ENCODE data around the gene SPANXD. TPM values are rescaled to one million over a fixed set of nuclear protein-coding genes. Genes with fewer than 3 reads are reported as not detected.
A peak's percentile ranks its signal among the peaks of the same experiment; 100 is the strongest.
"Not testable (repeated sequence)": the region's sequence is repeated elsewhere in the genome, so short reads cannot be mapped to it uniquely, and the experiment has no call there.

The SPANXD gene, protein sequence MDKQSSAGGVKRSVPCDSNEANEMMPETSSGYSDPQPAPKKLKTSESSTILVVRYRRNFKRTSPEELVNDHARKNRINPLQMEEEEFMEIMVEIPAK
- total RNA-seq (2022) (not detected in 2 replicates), Bru-seq, nascent RNA (not detected), BruChase-seq, experiment 1, labeled RNA remaining after a 6-hour chase (not detected), BruChase-seq, experiment 2, labeled RNA remaining after a 2-hour chase (not detected)
- long read RNA-seq, result 0 reads

DNA sequence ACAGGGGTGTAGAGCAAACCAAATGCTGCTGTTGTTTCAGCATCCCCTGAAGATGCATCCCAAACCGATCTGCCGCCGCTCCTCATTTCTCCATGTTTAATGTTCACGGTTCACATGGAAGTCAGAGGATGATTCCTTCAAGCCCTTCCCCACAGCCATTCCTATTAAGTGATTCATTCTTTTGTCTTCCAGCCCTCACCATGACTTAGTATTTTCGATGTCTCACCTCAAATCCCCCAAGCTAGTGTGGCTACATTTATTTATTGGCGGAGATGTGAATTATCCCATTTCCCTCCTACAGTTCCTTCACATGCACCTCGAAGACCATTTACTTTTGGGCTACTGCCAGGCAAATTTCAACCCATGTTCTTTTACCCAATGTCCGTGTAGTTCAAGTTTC, at the start of gene SPANXD:
TSS of gene SPANXD (minus strand) at position 101 of the 400 bp plus-strand sequence. CDS start 334 bp downstream, outside the sequence.
- H3K27ac Mint-ChIP-seq (ENCODE audit: low read depth, unreplicated experiment); POLR2A ChIA-PET; DNase-seq (ENCODE audit: unreplicated experiment); H3K4me1 Mint-ChIP-seq (ENCODE audit: insufficient read depth, unreplicated experiment); H3K4me3 Mint-ChIP-seq (ENCODE audit: unreplicated experiment); H3K36me3 Mint-ChIP-seq (ENCODE audit: insufficient read depth, unreplicated experiment); H3K9me3 Mint-ChIP-seq (ENCODE audit: unreplicated experiment); BruUV-seq (replicated peaks); H3K27me3 Mint-ChIP-seq (ENCODE audit: insufficient read depth, unreplicated experiment); intact Hi-C loops (cut with micrococcal nuclease); CTCF ChIA-PET: not testable (repeated sequence)

- no peak for DNase-seq (ENCODE audit: unreplicated experiment)
- BruUV-seq (replicated peaks), result no TSS peak
- Mint-ChIP-seq H3K27me3 (ENCODE audit: insufficient read depth, unreplicated experiment) (no peaks in the 10 kb centered on the region), H3K9me3 (ENCODE audit: unreplicated experiment) (no peaks in the 10 kb centered on the region), H3K27ac (ENCODE audit: low read depth, unreplicated experiment) (no peak overlapping the region), H3K36me3 (ENCODE audit: insufficient read depth, unreplicated experiment) (no peaks in the 10 kb centered on the region), H3K4me3 (ENCODE audit: unreplicated experiment) (no peak overlapping the region), H3K4me1 (ENCODE audit: insufficient read depth, unreplicated experiment) (no peaks in the 10 kb centered on the region)
- no peak for TF ChIP-seq CTCF (IDR thresholded peaks at IDR 0.05; ENCODE audit: unreplicated experiment)
- CTCF ChIA-PET, result interaction anchor here (0.7 kb wide), 1 partner anchor 343 kb away, joined by 3 read pairs; no protein-coding TSS in a partner anchor
- POLR2A ChIA-PET, result interaction anchor here (1.1 kb wide), 1 partner anchor 8 kb away, joined by 3 read pairs; no protein-coding TSS in a partner anchor
- intact Hi-C loops (cut with micrococcal nuclease), result no loop called here
These were observed 44.1 kb upstream of the SPANXD start for GRCh38 chrX:141742666-141743065.

DNA sequence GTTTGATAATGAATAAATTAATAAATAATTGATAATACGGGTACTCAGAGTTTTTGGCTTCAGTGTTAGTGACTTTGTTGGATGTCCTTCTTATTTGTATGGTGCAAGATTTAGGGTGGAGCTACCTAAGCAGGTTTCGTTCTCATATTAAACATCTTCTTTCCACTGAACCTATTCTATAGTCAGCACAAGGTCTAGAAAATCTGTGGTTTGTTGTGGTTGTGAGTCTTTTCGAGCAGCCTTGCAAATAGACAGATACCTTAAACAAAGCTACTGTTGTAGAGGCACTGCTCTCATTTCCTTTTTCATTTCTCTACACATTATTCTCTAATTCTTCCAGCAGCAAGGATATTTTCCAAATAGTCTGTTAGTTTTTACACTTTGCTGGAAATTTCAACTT, 38.1 kb upstream of the SPANXD start:
- CTCF ChIA-PET, result interaction anchor here (0.5 kb wide), 1 partner anchor 975 kb away, joined by 3 read pairs; no protein-coding TSS in a partner anchor

GRCh38 chrX:141733371-141733770, 34.8 kb upstream of the SPANXD start:
- Mint-ChIP-seq H3K4me1 (ENCODE audit: insufficient read depth, unreplicated experiment) (peaks cover 26% of the 10 kb centered on the region), H3K36me3 (ENCODE audit: insufficient read depth, unreplicated experiment) (no peaks in the 10 kb centered on the region), H3K4me3 (ENCODE audit: unreplicated experiment) (no peak overlapping the region), H3K27ac (ENCODE audit: low read depth, unreplicated experiment) (peak overlapping the region; percentile 87), H3K9me3 (ENCODE audit: unreplicated experiment) (no peaks in the 10 kb centered on the region), H3K27me3 (ENCODE audit: insufficient read depth, unreplicated experiment) (no peaks in the 10 kb centered on the region)
- peak; percentile 69 for DNase-seq (ENCODE audit: unreplicated experiment)
- ChIA-PET POLR2A (no interaction called here), CTCF (no interaction called here)
- intact Hi-C loops (cut with micrococcal nuclease), result no loop called here
- no peak for TF ChIP-seq CTCF (IDR thresholded peaks at IDR 0.05; ENCODE audit: unreplicated experiment)
- BruUV-seq (replicated peaks), result no TSS peak

More for the DNA sequence above, 38.1 kb upstream of the SPANXD start:
- H3K36me3 Mint-ChIP-seq (ENCODE audit: insufficient read depth, unreplicated experiment), result no peaks in the 10 kb centered on the region
- H3K27me3 Mint-ChIP-seq (ENCODE audit: insufficient read depth, unreplicated experiment), result no peaks in the 10 kb centered on the region
- POLR2A ChIA-PET, result interaction anchor here (0.6 kb wide), 1 partner anchor 1997 kb away, joined by 3 read pairs; no protein-coding TSS in a partner anchor
- intact Hi-C loops (cut with micrococcal nuclease), result no loop called here
- no peaks in the 10 kb centered on the region for H3K9me3 Mint-ChIP-seq (ENCODE audit: unreplicated experiment)
- BruUV-seq (replicated peaks), result no TSS peak
- H3K4me3 Mint-ChIP-seq (ENCODE audit: unreplicated experiment), result no peak overlapping the region
- TF ChIP-seq CTCF (IDR thresholded peaks at IDR 0.05; ENCODE audit: unreplicated experiment), result no peak
- peaks cover 23% of the 10 kb centered on the region for H3K4me1 Mint-ChIP-seq (ENCODE audit: insufficient read depth, unreplicated experiment)
- DNase-seq (ENCODE audit: unreplicated experiment), result no peak
- no peak overlapping the region for H3K27ac Mint-ChIP-seq (ENCODE audit: low read depth, unreplicated experiment)

Measured in MCF 10A (cell line).